ENCODE measurements around the gene LYSMD2. TPM values are rescaled to one million over a fixed set of nuclear protein-coding genes. Genes with fewer than 3 reads are reported as not detected.
"Not testable (repeated sequence)": the region's sequence is repeated elsewhere in the genome, so short reads cannot be mapped to it uniquely, and the experiment has no call there.

The LYSMD2 gene, protein sequence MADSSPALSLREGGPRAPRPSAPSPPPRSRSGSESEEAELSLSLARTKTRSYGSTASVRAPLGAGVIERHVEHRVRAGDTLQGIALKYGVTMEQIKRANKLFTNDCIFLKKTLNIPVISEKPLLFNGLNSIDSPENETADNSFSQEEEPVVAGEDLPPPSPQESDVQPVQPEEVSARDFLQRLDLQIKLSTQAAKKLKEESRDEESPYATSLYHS
- total RNA-seq (11.7 TPM), polyA plus RNA-seq (ENCODE audit: insufficient read depth, low read depth, low replicate concordance) (21.5 TPM)
- long read RNA-seq, donor 1, partial matches to known transcripts, result 0 of 1 reads
- long read RNA-seq, donor 1, other reads (novel, unspliced or antisense), result 0 of 1 reads
- long read RNA-seq, donor 2, partial matches to known transcripts, result 0 of 2 reads
- long read RNA-seq, donor 2, other reads (novel, unspliced or antisense), result 0 of 2 reads
- long read RNA-seq, donor 3, partial matches to known transcripts, result 0 of 3 reads
- long read RNA-seq, donor 3, other reads (novel, unspliced or antisense), result 0 of 3 reads
- long read RNA-seq, donor 4, partial matches to known transcripts, result 0 of 3 reads
- long read RNA-seq, donor 4, other reads (novel, unspliced or antisense), result 0 of 3 reads
- long read RNA-seq, donor 5, result 0 reads
- long read RNA-seq, donor 6, partial matches to known transcripts, result 0 of 2 reads
- long read RNA-seq, donor 6, other reads (novel, unspliced or antisense), result 0 of 2 reads
- long read RNA-seq, donor 7, transcript LYSMD2-201 (3 exons, 1,759 nt), result major isoform, 10 of 14 reads
- long read RNA-seq, donor 7, partial matches to known transcripts, result 2 of 14 reads
- long read RNA-seq, donor 7, other reads (novel, unspliced or antisense), result 2 of 14 reads
- long read RNA-seq, donor 8, partial matches to known transcripts, result 0 of 2 reads
- long read RNA-seq, donor 8, other reads (novel, unspliced or antisense), result 0 of 2 reads
- long read RNA-seq, donor 9, partial matches to known transcripts, result 5 of 7 reads
- long read RNA-seq, donor 9, other reads (novel, unspliced or antisense), result 0 of 7 reads
- long read RNA-seq, donor 10, partial matches to known transcripts, result 0 of 3 reads
- long read RNA-seq, donor 10, other reads (novel, unspliced or antisense), result 0 of 3 reads

DNA sequence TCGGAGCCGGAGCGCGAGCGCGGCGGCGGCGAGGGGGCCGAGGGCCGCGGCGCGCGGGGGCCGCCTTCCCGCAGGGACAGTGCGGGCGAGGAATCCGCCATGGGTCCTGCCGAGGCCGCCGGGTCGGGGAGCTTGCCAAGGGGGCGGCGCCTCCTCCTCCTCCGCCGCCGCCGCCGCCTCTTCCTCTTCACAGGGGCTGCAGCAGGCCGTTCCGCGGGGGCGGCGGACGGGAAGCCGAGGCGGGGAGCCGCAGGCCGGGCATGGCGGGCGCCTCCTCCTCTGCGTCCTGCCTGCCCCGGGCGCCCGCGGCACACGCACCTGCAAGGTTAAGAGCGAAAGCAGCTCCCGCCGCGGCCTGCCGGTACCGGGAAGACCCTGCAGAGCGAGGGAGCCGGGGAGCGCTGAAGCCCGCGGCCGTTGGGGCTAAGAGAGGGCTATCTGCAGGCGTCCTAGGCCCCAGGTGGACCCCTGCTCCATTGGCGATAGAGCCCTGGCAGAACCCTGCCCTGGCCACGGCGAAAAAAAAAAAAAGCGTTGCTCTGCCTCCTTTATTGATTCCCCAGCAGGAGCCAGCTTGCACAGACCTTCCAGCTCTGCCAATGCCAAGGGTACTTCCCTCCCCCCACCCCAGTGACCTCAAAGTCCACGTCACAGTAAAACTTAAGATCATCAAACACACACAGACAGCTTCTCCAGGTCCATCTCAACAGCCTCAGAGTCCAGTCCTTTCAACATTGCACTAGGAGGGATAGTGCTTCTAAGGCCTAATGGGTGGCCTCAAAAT, at the start of gene LYSMD2:
LYSMD2 (minus strand) TSS at position 134 of the 784 bp plus-strand sequence; CDS start at position 101, 33 bp downstream.
- FAIRE-seq (no peak), DNase-seq (peak; percentile 49 to 94 (median 72))
- Histone ChIP-seq H3K9me3 (ENCODE audit: control insufficient read depth in 2 of 3, insufficient read depth in 1 of 3, low read length in 3 of 3) (no peaks in the 10 kb centered on the region), H3K36me3 (ENCODE audit: control insufficient read depth in 2 of 3, insufficient read depth in 3 of 3, low read length in 3 of 3) (no peaks in the 10 kb centered on the region), H3K27me3 (ENCODE audit: control insufficient read depth, insufficient read depth, low read length) (no peaks in the 10 kb centered on the region), H3K4me3 (ENCODE audit: low read length in 3 of 3) (peak within 1 kb of the TSS; percentile 18 to 59 (median 57)), H3K4me1 (ENCODE audit: control insufficient read depth in 2 of 3, insufficient read depth in 2 of 3, low read depth in 1 of 3, low read length in 3 of 3) (peaks cover 0 to 11% (median 0%) of the 10 kb centered on the region in 3 donors), H3K27ac (ENCODE audit: low read depth in 2 of 2, low read length in 2 of 2) (peak within 1 kb of the TSS; percentile 45 to 78), H3K9ac (ENCODE audit: low read length in 3 of 3) (peak within 1 kb of the TSS in 2 of 3 donors; percentile 68 to 74)
- intact Hi-C loops (cut with DNase I), result no loop called here
- TF ChIP-seq, protein P1, sequence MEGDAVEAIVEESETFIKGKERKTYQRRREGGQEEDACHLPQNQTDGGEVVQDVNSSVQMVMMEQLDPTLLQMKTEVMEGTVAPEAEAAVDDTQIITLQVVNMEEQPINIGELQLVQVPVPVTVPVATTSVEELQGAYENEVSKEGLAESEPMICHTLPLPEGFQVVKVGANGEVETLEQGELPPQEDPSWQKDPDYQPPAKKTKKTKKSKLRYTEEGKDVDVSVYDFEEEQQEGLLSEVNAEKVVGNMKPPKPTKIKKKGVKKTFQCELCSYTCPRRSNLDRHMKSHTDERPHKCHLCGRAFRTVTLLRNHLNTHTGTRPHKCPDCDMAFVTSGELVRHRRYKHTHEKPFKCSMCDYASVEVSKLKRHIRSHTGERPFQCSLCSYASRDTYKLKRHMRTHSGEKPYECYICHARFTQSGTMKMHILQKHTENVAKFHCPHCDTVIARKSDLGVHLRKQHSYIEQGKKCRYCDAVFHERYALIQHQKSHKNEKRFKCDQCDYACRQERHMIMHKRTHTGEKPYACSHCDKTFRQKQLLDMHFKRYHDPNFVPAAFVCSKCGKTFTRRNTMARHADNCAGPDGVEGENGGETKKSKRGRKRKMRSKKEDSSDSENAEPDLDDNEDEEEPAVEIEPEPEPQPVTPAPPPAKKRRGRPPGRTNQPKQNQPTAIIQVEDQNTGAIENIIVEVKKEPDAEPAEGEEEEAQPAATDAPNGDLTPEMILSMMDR (IDR thresholded peaks at IDR 0.05; ENCODE audit: borderline replicate concordance, extremely low read depth, insufficient read depth), result no peak

DNA sequence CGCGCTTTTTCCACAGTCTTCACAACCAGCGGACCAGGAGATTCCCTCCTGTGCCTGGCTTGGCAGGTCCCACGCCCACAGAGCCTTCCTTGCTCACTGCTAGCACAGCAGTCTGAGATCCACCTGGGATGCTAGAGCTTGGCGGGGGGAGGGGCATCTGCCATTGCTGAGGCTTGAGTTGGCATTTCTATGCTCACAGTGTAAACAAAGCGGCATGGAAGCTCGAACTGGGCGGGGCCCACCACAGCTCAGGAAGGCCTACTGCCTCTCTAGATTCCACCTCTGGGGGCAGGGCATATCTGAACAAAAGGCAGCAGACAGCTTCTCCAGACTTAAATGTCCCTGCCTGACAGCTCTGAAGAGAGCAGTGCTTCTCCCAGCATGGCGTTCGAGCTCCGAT, 49.7 kb upstream of the LYSMD2 start:
- not testable (repeated sequence) for FAIRE-seq

DNA sequence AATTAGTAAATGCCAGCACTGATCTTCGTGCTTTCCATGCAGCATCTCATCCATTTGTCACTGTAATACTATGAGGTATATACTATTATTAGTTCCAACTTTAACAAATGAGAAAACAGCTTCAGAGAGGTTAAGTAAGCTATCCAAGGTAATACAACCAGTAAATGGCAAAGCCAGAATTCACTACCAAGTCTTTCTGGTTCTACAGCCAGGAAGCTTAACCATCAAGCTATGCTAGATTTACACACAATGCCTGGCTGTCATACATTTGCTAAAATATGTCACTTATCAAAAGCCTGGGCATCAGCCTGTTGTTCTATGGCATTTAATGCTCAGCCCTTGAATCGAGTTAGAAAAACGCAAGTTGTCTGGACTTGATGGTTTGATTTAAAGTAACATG, 46.5 kb upstream of the LYSMD2 start:
- TF ChIP-seq, protein P1 (IDR thresholded peaks at IDR 0.05; ENCODE audit: borderline replicate concordance, extremely low read depth, insufficient read depth), result no peak
- no peak overlapping the region for H3K9ac ChIP-seq (ENCODE audit: low read length in 3 of 3)
- H3K27ac ChIP-seq (ENCODE audit: low read depth in 2 of 2, low read length in 2 of 2), result no peak overlapping the region
- H3K9me3 ChIP-seq (ENCODE audit: control insufficient read depth in 2 of 3, insufficient read depth in 1 of 3, low read length in 3 of 3), result no peaks in the 10 kb centered on the region
- FAIRE-seq (no peak), DNase-seq (no peak)
- no peaks in the 10 kb centered on the region for H3K36me3 ChIP-seq (ENCODE audit: control insufficient read depth in 2 of 3, insufficient read depth in 3 of 3, low read length in 3 of 3)
- intact Hi-C loops (cut with DNase I), result no loop called here
- no peak overlapping the region for H3K4me3 ChIP-seq (ENCODE audit: low read length in 3 of 3)
- H3K27me3 ChIP-seq (ENCODE audit: control insufficient read depth, insufficient read depth, low read length), result no peaks in the 10 kb centered on the region
- no peaks in the 10 kb centered on the region for H3K4me1 ChIP-seq (ENCODE audit: control insufficient read depth in 2 of 3, insufficient read depth in 2 of 3, low read depth in 1 of 3, low read length in 3 of 3)

More for the DNA sequence above, 49.7 kb upstream of the LYSMD2 start:
- H3K27ac ChIP-seq (ENCODE audit: low read depth in 2 of 2, low read length in 2 of 2); intact Hi-C loops (cut with DNase I); H3K9ac ChIP-seq (ENCODE audit: low read length in 3 of 3); H3K9me3 ChIP-seq (ENCODE audit: control insufficient read depth in 2 of 3, insufficient read depth in 1 of 3, low read length in 3 of 3); H3K36me3 ChIP-seq (ENCODE audit: control insufficient read depth in 2 of 3, insufficient read depth in 3 of 3, low read length in 3 of 3); H3K27me3 ChIP-seq (ENCODE audit: control insufficient read depth, insufficient read depth, low read length); H3K4me1 ChIP-seq (ENCODE audit: control insufficient read depth in 2 of 3, insufficient read depth in 2 of 3, low read depth in 1 of 3, low read length in 3 of 3); H3K4me3 ChIP-seq (ENCODE audit: low read length in 3 of 3): not testable (repeated sequence)
- DNase-seq, result peak in 1 of 5 donors; percentile 59
